ENCODE results near the gene GCN1. TPM values are rescaled to one million over a fixed set of nuclear protein-coding genes. Genes with fewer than 3 reads are reported as not detected.

GCN1 gene
- total RNA-seq, 1 experiment from 2014 or later: 181 TPM

DNA sequence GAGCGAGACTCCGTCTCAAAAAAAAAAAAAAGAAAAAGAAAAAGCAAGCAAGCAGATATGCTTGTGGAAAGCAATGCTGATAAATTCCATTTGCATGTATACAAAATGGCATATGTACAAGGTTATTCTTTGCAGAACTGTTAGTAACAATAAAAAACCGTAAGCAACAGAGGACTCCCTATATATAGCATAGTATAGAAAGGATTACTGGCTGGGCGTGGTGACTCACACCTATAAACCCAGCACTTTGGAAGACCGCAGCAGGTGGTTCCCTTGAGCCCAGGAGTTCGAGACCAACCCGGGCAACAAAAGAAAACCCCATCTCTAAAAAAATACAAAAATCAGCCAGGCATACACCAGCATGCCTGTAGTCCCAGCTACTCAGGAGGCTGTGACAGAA lies 13.5 kb downstream of the GCN1 start:
- DNase-seq (ENCODE audit: low spot score) (no peak), ATAC-seq (no peak)
- POLR2A ChIA-PET: no interaction called here
- Mint-ChIP-seq H3K9me3 (no peaks in the 10 kb centered on the region), H3K36me3 (peaks cover 70% of the 10 kb centered on the region), H3K27me3 (ENCODE audit: low read depth) (no peaks in the 10 kb centered on the region; the same call in 1 of the 2 replicates), H3K4me1 (no peaks in the 10 kb centered on the region), H3K27ac (no peak overlapping the region), H3K4me3 (no peak overlapping the region)
- TF ChIP-seq MXD4 (CRISPR knock-in tag; IDR thresholded peaks at IDR 0.05; ENCODE audit: borderline replicate concordance): no peak
- TF ChIP-seq HMGA2 (CRISPR knock-in tag; IDR thresholded peaks at IDR 0.05): no peak
- TF ChIP-seq, protein P1, sequence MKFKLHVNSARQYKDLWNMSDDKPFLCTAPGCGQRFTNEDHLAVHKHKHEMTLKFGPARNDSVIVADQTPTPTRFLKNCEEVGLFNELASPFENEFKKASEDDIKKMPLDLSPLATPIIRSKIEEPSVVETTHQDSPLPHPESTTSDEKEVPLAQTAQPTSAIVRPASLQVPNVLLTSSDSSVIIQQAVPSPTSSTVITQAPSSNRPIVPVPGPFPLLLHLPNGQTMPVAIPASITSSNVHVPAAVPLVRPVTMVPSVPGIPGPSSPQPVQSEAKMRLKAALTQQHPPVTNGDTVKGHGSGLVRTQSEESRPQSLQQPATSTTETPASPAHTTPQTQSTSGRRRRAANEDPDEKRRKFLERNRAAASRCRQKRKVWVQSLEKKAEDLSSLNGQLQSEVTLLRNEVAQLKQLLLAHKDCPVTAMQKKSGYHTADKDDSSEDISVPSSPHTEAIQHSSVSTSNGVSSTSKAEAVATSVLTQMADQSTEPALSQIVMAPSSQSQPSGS (CRISPR knock-in tag; IDR thresholded peaks at IDR 0.05; ENCODE audit: borderline replicate concordance, low read depth): no peak
- TF ChIP-seq ESRRA (CRISPR knock-in tag; IDR thresholded peaks at IDR 0.05; ENCODE audit: borderline replicate concordance): no peak
- TF ChIP-seq, protein P2, sequence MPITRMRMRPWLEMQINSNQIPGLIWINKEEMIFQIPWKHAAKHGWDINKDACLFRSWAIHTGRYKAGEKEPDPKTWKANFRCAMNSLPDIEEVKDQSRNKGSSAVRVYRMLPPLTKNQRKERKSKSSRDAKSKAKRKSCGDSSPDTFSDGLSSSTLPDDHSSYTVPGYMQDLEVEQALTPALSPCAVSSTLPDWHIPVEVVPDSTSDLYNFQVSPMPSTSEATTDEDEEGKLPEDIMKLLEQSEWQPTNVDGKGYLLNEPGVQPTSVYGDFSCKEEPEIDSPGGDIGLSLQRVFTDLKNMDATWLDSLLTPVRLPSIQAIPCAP (CRISPR knock-in tag; IDR thresholded peaks at IDR 0.05): no peak
- no peak for TF ChIP-seq KAT7 (CRISPR knock-in tag; IDR thresholded peaks at IDR 0.05; ENCODE audit: borderline replicate concordance)
- no peak for TF ChIP-seq SP1 (CRISPR knock-in tag; conservative IDR thresholded peaks at IDR 0.05)
- no peak for TF ChIP-seq NFE2L1 (CRISPR knock-in tag; IDR thresholded peaks at IDR 0.05)
- TF ChIP-seq, protein P3, sequence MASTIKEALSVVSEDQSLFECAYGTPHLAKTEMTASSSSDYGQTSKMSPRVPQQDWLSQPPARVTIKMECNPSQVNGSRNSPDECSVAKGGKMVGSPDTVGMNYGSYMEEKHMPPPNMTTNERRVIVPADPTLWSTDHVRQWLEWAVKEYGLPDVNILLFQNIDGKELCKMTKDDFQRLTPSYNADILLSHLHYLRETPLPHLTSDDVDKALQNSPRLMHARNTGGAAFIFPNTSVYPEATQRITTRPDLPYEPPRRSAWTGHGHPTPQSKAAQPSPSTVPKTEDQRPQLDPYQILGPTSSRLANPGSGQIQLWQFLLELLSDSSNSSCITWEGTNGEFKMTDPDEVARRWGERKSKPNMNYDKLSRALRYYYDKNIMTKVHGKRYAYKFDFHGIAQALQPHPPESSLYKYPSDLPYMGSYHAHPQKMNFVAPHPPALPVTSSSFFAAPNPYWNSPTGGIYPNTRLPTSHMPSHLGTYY (CRISPR knock-in tag; IDR thresholded peaks at IDR 0.05): no peak
- no peak for TF ChIP-seq ZNF317 (CRISPR knock-in tag; IDR thresholded peaks at IDR 0.05; ENCODE audit: borderline replicate concordance, low read depth)
- TF ChIP-seq, protein P4, sequence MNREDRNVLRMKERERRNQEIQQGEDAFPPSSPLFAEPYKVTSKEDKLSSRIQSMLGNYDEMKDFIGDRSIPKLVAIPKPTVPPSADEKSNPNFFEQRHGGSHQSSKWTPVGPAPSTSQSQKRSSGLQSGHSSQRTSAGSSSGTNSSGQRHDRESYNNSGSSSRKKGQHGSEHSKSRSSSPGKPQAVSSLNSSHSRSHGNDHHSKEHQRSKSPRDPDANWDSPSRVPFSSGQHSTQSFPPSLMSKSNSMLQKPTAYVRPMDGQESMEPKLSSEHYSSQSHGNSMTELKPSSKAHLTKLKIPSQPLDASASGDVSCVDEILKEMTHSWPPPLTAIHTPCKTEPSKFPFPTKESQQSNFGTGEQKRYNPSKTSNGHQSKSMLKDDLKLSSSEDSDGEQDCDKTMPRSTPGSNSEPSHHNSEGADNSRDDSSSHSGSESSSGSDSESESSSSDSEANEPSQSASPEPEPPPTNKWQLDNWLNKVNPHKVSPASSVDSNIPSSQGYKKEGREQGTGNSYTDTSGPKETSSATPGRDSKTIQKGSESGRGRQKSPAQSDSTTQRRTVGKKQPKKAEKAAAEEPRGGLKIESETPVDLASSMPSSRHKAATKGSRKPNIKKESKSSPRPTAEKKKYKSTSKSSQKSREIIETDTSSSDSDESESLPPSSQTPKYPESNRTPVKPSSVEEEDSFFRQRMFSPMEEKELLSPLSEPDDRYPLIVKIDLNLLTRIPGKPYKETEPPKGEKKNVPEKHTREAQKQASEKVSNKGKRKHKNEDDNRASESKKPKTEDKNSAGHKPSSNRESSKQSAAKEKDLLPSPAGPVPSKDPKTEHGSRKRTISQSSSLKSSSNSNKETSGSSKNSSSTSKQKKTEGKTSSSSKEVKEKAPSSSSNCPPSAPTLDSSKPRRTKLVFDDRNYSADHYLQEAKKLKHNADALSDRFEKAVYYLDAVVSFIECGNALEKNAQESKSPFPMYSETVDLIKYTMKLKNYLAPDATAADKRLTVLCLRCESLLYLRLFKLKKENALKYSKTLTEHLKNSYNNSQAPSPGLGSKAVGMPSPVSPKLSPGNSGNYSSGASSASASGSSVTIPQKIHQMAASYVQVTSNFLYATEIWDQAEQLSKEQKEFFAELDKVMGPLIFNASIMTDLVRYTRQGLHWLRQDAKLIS (CRISPR knock-in tag; IDR thresholded peaks at IDR 0.05; ENCODE audit: borderline replicate concordance): no peak
- TF ChIP-seq, protein P5, sequence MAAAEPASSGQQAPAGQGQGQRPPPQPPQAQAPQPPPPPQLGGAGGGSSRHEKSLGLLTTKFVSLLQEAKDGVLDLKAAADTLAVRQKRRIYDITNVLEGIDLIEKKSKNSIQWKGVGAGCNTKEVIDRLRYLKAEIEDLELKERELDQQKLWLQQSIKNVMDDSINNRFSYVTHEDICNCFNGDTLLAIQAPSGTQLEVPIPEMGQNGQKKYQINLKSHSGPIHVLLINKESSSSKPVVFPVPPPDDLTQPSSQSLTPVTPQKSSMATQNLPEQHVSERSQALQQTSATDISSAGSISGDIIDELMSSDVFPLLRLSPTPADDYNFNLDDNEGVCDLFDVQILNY (CRISPR knock-in tag; IDR thresholded peaks at IDR 0.05): no peak
- no peak for TF ChIP-seq FOXP1 (CRISPR knock-in tag; IDR thresholded peaks at IDR 0.05; ENCODE audit: borderline replicate concordance)
- no peak for TF ChIP-seq RELA (CRISPR knock-in tag; IDR thresholded peaks at IDR 0.05; ENCODE audit: borderline replicate concordance)
- TF ChIP-seq, protein P6, sequence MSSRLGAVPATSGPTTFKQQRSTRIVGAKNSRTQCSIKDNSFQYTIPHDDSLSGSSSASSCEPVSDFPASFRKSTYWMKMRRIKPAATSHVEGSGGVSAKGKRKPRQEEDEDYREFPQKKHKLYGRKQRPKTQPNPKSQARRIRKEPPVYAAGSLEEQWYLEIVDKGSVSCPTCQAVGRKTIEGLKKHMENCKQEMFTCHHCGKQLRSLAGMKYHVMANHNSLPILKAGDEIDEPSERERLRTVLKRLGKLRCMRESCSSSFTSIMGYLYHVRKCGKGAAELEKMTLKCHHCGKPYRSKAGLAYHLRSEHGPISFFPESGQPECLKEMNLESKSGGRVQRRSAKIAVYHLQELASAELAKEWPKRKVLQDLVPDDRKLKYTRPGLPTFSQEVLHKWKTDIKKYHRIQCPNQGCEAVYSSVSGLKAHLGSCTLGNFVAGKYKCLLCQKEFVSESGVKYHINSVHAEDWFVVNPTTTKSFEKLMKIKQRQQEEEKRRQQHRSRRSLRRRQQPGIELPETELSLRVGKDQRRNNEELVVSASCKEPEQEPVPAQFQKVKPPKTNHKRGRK (CRISPR knock-in tag; IDR thresholded peaks at IDR 0.05; ENCODE audit: borderline replicate concordance): no peak
- TF ChIP-seq, protein P7, sequence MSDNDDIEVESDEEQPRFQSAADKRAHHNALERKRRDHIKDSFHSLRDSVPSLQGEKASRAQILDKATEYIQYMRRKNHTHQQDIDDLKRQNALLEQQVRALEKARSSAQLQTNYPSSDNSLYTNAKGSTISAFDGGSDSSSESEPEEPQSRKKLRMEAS (CRISPR knock-in tag; IDR thresholded peaks at IDR 0.05): no peak
- no peak for TF ChIP-seq SMAD4 (CRISPR knock-in tag; IDR thresholded peaks at IDR 0.05)
- CTCF ChIA-PET: interaction anchor here (0.7 kb wide), 1 partner anchor 15 kb away, joined by 3 read pairs; no protein-coding TSS in a partner anchor
